K562 (cell line): Measurements from ENCODE around the gene SIGMAR1. TPM values are rescaled to one million over a fixed set of nuclear protein-coding genes. Genes with fewer than 3 reads are reported as not detected.

ENCODE experiments used
- ARID2 ChIP-seq: fragments of 450-650 bp; IDR thresholded peaks from 2 replicates; pipeline ENCODE4 v1.6.1; 2017; ENCODE audit warnings: antibody characterized with exemption, mild to moderate bottlenecking
- BACH1 ChIP-seq: fragments of 200-800 bp; sonication (Bioruptor generic); IDR thresholded peaks from 2 replicates; pipeline ENCODE4 v1.6.1; 2016; ENCODE audit warnings: missing genetic modification characterization, missing compliant biosample characterization
- BCLAF1 ChIP-seq, 2 experiments: fragments of 450-650 bp in 1 of 2; IDR thresholded peaks; 2 replicates each; pipeline ENCODE4 v1.6.1; 2011 to 2017; ENCODE audit warnings: low read depth in 2 of 2, antibody characterized with exemption in 1 of 2, borderline replicate concordance in 1 of 2, low read length in 1 of 2, mild to moderate bottlenecking in 1 of 2, mixed read lengths in 1 of 2; ENCODE audit not compliant: control insufficient read depth in 1 of 2
- CEBPG ChIP-seq, 3 experiments: fragments of 200-800 bp in 1 of 3; sonication (Bioruptor generic) in 1 of 3; sonication (generic) in 1 of 3; formaldehyde crosslinking in 1 of 3; IDR thresholded peaks in 2 of 3; conservative IDR thresholded peaks in 1 of 3; 2 replicates each; pipeline versions ENCODE4 v1.6.1 to v1.8.0; 2016 to 2022; ENCODE audit warnings: missing compliant biosample characterization in 2 of 3, missing genetic modification characterization in 2 of 3, mild to moderate bottlenecking in 1 of 3, missing genetic modification reagents in 1 of 3
- FOXM1 ChIP-seq, 2 experiments: fragments of 450-650 bp in 1 of 2; sonication (generic) in 1 of 2; formaldehyde crosslinking in 1 of 2; IDR thresholded peaks; 2 replicates each; pipeline versions ENCODE4 v1.6.1 to v1.9.0; 2017 to 2022; ENCODE audit warnings: low read depth in 2 of 2, mild to moderate bottlenecking in 2 of 2, missing genetic modification reagents in 1 of 2, moderate library complexity in 1 of 2
- HLTF ChIP-seq: fragments of 450-650 bp; IDR thresholded peaks from 2 replicates; pipeline ENCODE4 v1.6.1; 2016
- NCOA4 ChIP-seq: fragments of 450-650 bp; IDR thresholded peaks from 2 replicates; pipeline ENCODE4 v1.6.1; 2018; ENCODE audit warnings: mild to moderate bottlenecking; ENCODE audit not compliant: partially characterized antibody
- POLR2A ChIP-seq: fragments of 450-650 bp; conservative IDR thresholded peaks from 2 replicates; pipeline ENCODE4 v1.6.1; 2016
- RBM34 ChIP-seq: fragments of 200-400 bp; formaldehyde crosslinking; IDR thresholded peaks from 2 replicates; pipeline ENCODE4 v1.6.1; 2018; ENCODE audit warnings: low read length, borderline replicate concordance; ENCODE audit not compliant: insufficient read depth
- SP1 ChIP-seq: sonication (generic); formaldehyde crosslinking; IDR thresholded peaks from 2 replicates; pipeline ENCODE4 v1.8.1; 2022; ENCODE audit warnings: mild to moderate bottlenecking, missing genetic modification reagents
- ZFP36 ChIP-seq: fragments of 150-350 bp; IDR thresholded peaks from 2 replicates; pipeline ENCODE4 v1.6.1; 2018; ENCODE audit warnings: low read length, low read depth; ENCODE audit not compliant: partially characterized antibody
- ZNF518B ChIP-seq: fragments of 250-450 bp; sonication (Bioruptor Pico); IDR thresholded peaks from 2 replicates; pipeline ENCODE4 v1.5.0; 2021; ENCODE audit warnings: mild to moderate bottlenecking, moderate library complexity
- polyA plus RNA-seq, 8 experiments: library from polyadenylated mRNA; depleted of rRNA in 4 of 8; stranded (reverse) in 5 of 8; unstranded in 3 of 8; fragments of >200 nt; fragmentation: Nextera tagmentation in 2 of 8; fragmentation: Illumina TruSeq in 1 of 8; extraction: Ambion mirVana in 2 of 8; extraction: Trizol in 1 of 8; gene quantifications; 2 replicates each; pipeline versions ENCODE4 v1.2.1 to v1.2.3, GENCODE V29; 2011 to 2014; ENCODE audit warnings: inconsistent platforms in 1 of 8, missing spikeins in 1 of 8
- total RNA-seq, 7 experiments: library from RNA; depleted of rRNA in 6 of 7; stranded (reverse); fragments of >200 nt in 6 of 7; fragmentation: Illumina TruSeq in 2 of 7; extraction: Trizol in 2 of 7; gene quantifications; 2 replicates each; pipeline versions ENCODE4 v1.2.1 to v1.2.3, GENCODE V29; 2011 to 2021; ENCODE audit warnings: low replicate concordance in 1 of 7
- TF ChIP-seq, protein P1 (sequence below): fragments of 250-450 bp; sonication (Bioruptor Pico); IDR thresholded peaks from 2 replicates; pipeline ENCODE4 v1.5.0; 2022; ENCODE audit warnings: mild to moderate bottlenecking
- TF ChIP-seq, protein P2 (sequence below): sonication (generic); formaldehyde crosslinking; IDR thresholded peaks from 2 replicates; pipeline ENCODE4 v1.4.0; 2020; ENCODE audit warnings: mild to moderate bottlenecking, missing genetic modification reagents

Gene SIGMAR1
- total and polyA plus RNA-seq, 9 of the 15 experiments (the other 6 are each of a cell fraction or from before 2014, with no cell fraction given): 6.9 to 80.0 (median 35.2) TPM

DNA sequence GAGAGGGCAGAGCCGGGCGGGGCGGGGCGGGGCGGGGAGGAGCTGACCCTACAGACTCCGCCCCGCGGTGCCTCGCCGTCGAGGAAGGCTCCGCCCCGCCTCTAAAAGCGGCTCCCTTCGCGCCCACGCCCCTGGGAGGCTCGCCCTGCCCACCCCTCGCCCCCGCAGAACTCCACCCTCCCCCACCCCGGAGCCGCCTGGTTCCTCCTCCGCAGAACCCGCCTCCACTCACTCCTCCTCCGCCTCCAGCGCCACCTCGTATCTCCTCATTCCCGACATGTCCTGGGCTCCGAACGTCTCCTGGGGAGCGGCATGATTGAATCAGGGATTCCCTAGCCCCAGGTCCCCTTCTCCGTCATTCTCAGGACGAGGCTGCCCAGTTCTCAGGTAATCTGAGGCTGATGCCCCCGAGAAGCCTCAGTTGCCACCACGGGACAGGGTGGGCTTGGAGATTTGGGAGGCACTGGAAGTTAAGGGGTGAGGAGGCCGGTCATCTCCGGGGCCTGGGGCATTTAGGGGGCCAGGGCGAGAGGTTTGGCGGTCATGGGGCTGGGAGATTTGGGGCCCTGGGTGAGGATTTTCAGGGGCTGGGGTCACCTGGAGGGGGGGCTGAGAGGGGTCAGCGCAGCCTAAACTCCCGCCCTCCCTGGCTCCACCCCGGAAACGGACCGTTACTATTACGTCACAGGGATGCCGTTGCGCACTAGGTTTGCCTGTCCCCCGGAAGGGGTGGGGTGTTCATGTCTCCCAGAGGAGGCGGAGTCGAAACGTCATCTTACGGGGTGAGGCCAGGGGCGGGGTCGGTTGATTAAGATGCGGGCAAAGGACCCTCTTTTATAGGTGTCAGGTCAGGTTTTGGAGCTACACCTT is 28.0 kb upstream of the SIGMAR1 start (continued):
- TF ChIP-seq BCLAF1 (IDR thresholded peaks at IDR 0.05; ENCODE audit: borderline replicate concordance in 1 of 2, control insufficient read depth in 1 of 2, low read depth in 2 of 2, low read length in 1 of 2) (no peak), SP1 (CRISPR knock-in tag) (peak; percentile 72), POLR2A (peak; percentile 94), FOXM1 (IDR thresholded peaks at IDR 0.05; ENCODE audit: low read depth) (no peak), FOXM1 (CRISPR knock-in tag; IDR thresholded peaks at IDR 0.05; ENCODE audit: low read depth) (no peak), RBM34 (no peak), ZFP36 (no peak), NCOA4 (no peak), ARID2 (no peak), CEBPG (CRISPR knock-in tag; IDR thresholded peaks at IDR 0.05) (peak; percentile 71; the same call in 1 of the 2 replicates), CEBPG (tag; conservative IDR thresholded peaks at IDR 0.05 in 1 of 2, IDR thresholded peaks at IDR 0.05 in 1 of 2) (peak; percentile 82 to 88), ZNF518B (CRISPR knock-in tag) (no peak), BACH1 (tag) (no peak), HLTF (no peak)
- TF ChIP-seq, protein P1, sequence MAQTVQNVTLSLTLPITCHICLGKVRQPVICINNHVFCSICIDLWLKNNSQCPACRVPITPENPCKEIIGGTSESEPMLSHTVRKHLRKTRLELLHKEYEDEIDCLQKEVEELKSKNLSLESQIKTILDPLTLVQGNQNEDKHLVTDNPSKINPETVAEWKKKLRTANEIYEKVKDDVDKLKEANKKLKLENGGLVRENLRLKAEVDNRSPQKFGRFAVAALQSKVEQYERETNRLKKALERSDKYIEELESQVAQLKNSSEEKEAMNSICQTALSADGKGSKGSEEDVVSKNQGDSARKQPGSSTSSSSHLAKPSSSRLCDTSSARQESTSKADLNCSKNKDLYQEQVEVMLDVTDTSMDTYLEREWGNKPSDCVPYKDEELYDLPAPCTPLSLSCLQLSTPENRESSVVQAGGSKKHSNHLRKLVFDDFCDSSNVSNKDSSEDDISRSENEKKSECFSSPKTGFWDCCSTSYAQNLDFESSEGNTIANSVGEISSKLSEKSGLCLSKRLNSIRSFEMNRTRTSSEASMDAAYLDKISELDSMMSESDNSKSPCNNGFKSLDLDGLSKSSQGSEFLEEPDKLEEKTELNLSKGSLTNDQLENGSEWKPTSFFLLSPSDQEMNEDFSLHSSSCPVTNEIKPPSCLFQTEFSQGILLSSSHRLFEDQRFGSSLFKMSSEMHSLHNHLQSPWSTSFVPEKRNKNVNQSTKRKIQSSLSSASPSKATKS (CRISPR knock-in tag): no peak
- TF ChIP-seq, protein P2, sequence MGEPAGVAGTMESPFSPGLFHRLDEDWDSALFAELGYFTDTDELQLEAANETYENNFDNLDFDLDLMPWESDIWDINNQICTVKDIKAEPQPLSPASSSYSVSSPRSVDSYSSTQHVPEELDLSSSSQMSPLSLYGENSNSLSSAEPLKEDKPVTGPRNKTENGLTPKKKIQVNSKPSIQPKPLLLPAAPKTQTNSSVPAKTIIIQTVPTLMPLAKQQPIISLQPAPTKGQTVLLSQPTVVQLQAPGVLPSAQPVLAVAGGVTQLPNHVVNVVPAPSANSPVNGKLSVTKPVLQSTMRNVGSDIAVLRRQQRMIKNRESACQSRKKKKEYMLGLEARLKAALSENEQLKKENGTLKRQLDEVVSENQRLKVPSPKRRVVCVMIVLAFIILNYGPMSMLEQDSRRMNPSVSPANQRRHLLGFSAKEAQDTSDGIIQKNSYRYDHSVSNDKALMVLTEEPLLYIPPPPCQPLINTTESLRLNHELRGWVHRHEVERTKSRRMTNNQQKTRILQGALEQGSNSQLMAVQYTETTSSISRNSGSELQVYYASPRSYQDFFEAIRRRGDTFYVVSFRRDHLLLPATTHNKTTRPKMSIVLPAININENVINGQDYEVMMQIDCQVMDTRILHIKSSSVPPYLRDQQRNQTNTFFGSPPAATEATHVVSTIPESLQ: 0 out of 2 replicates have a peak, but pooled peaks have one; percentile 3
